ENCODE results near the gene GJB2.

- TF ChIP-seq YY1 (IDR thresholded peaks at IDR 0.05; ENCODE audit: insufficient read depth, insufficient read length) (no peak), ZNF274 (IDR thresholded peaks at IDR 0.05; ENCODE audit: low read depth, low read length) (no peak)
Measured at GRCh38 chr13:20161951-20162300, 30.8 kb downstream of the GJB2 start.
